ENCODE data around the gene NFS1.
A peak's percentile ranks its signal among the peaks of the same experiment; 100 is the strongest.
"Not testable (repeated sequence)": the region's sequence is repeated elsewhere in the genome, so short reads cannot be mapped to it uniquely, and the experiment has no call there.

The NFS1 gene

DNA sequence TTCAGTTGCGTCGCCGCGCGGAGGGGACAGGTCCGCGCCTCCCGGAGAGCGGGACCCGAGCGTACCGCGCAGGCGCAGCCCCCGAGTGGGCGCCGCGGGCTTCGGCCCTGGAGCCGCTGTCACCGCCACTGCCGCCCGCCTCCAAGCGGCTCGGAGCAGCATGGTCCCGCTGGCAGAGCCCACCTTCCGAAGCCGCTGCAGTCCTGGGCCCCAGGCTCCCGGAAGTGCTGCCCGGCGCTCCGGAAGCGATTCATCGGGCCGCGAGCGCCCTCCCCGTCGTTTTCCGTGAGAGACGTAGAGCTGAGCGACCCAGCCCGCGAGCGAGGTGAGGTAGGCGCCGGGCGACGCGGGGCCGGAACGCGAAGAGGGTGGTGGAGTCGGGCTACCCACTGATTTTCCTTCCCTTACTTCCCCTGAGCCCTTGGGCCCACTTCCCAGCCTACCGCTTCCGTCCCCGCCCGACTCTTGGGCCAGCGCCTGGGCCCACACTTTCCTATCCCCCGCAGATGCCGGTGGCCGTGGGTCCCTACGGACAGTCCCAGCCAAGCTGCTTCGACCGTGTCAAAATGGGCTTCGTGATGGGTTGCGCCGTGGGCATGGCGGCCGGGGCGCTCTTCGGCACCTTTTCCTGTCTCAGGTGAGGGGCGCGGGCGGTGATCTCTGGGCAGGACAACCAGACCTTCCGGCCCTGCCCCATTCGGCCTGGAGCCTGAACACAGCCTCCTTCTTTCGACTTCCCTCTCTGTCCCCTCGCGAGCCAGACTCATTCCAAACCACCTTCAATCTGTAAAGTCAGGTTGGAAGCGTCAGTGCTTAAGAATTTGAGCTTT, at the start of gene NFS1, which contains the start of gene ROMO1:
TSS of gene NFS1 (minus strand) at position 226 of the 830 bp plus-strand sequence. CDS start at position 162, 64 bp downstream.
TSS of gene ROMO1 (plus strand) at position 279 of the 830 bp plus-strand sequence. CDS start at position 507, 228 bp downstream.
- peak; percentile 73 to 82 for DNase-seq (ENCODE audit: low read depth in 2 of 2)

DNA sequence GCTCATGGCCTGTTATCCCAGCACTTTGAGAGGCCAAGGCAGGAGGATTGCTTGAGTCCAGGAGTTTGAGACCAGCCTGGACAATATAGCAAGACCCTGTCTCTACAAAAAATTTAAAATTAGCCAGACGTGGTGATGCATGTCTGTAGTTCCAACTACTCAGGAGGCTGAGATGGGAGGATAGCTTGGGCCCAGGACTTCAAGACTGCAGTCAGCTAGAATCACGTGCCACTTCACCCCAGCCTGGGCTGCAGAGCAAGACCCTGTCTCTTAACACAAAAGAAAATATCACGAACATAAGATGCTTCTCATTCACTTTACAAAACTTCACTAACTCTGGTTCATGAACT, 45.3 kb upstream of the NFS1 start:
- not testable (repeated sequence) for DNase-seq (ENCODE audit: low read depth in 2 of 2)

DNA sequence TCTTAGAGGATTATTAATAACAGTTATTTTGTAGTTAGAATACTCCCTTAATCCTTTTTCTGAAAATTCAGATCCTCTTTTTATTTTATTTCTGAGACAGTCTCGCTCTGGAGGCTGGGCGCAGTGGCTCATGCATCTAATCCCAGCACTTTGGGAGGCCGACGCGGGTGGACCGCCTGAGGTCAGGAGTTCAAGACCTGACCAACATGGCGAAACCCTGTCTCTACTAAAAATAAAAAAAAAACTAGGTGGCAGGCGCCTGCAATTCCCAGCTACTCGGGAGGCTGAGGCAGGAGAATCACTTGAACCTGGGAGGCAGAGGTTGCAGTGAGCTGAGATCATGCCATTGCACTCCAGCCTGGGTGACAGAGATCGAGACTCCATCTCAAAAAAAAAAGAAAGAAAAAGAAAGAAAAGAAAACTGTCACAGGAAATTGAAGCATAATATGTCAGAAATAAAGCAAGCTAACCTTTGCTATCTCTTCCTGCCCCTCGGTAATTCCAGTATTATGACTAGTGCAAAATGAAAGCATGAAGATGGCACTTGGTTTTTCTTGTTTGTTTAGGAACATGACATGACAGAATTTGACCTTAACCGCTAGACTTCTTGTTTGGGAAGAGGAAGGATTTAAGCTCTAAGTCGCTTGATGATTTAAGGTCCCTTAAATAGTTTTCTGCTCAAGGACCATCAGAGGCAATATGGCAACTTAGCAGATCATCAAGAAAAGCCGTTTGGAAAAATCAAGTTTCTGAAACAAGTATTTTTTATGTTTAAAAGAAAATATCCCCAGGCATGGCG, 44.7 kb upstream of the NFS1 start:
- DNase-seq (ENCODE audit: low read depth in 2 of 2): no peak

DNA sequence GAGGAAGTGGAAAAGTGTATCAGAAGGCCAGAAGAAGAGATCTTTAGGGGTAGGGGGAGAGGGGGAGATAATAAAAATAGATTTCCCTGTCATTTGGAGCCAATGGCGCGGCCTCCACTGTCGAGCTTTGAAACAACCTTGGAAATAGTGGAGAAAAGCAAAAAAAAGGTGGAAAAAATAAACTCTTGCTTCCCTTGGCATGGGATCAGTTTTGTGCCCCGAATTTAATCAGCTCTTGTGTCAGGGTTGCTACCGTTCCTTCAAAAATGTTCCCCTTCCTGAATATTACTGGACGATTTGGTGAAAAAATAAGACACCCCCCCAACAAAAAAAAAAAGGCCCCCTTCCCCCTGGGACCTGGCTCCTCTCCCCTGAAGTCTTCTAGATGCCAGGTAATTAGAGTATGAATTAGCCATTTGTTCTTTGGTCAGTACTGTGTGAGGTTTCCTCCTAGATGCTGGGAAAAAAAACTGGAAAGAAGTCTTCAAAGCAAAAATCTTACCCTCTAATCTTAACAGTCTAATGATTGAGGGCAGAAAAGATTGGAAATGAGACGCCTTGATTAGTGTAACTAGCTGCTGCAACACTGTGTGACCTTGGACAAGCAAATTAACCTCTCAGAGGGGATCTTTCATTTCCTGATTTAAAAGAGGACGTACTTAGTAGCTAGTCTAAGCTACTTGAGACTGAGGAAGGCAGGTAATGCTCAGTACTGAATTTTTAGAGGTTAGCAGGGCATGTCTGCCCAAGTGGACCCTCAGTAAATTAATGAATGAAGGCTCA, 43.8 kb upstream of the NFS1 start:
- DNase-seq (ENCODE audit: low read depth in 2 of 2): no peak

DNA sequence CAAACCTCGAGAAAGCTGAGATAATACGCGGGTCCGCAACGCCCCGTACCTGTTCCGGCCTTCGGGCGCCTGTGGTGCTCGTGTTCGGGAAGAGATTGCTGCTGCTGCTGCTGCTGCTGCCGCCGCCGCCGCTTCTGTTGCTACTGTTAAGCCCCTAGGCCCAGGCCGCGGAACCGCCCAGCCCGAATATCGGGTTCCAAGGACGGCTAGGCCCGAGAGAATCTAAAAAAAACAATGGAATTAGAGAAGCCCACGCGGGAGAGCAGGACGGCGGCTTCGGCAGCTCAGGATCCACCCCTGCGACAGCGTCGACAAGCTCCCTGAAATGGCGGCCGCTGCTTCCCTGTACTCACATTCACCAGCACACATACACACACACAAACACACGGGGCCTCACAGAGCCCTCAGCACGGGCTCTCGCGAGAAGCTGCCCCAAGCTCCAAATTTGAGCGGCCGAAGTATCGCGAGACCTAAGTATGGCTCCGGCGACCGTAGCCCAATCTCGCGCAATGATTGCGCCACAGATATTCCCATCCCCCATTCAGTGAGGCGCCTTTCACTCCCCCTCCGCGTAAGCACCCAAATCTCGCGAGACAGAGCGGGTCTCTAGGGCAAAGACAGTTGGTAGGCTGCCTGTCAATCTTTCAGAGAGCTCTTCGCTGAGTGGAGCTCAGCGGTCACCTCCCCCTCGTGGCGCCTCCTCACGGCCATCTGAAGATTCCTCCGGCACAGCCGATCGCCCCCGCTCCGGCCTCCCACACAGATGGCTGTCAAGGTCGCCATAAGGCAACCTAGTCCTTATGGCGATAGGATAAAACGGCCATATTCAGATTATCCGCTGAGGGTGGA, 43.0 kb upstream of the NFS1 start, which contains the start of gene RBM39:
TSS of gene RBM39 (minus strand) at position 369 of the 849 bp plus-strand sequence. CDS start 1,386 bp downstream, outside the sequence.
- DNase-seq (ENCODE audit: low read depth in 2 of 2): peak; percentile 94 to 98

DNA sequence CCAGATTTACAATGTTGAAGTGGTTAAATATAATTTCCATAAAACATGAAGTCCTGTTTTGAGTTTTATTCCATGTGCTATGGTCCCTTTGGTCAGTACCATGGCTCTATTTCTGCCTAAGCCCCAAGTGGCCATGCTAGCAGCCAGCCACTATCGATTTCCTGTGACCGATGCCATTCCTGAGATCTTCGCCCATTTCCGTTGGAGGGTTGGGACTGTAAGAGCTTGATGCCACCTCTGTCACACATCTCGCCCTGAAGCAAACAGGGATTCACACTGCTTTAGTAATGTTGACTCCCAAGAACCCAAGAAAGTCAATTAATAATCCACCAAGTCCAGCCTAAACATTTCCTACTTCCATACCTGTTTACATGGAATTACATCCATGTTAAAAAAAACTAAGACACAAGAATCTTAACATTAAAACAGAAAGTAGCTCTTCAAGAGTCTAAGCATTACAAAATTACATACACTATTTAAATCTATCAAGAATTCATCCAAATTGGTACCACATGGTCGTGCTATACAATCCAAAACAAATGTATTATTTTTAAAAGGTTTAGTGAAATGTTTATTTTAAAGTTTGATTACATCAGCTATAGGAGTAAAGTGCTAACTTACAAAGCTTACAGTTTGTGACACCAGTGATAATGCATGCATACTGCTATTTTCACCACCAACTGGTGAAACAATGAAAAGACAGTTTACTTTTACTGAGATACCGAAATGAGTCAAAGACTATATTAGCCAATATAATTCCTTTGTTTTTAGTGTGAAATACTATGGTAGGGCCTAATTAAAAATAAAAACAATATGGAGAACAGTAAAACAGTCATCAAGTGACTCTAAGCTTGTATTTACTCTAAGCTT, 40.4 kb upstream of the NFS1 start:
- DNase-seq (ENCODE audit: low read depth in 2 of 2): no peak

DNA sequence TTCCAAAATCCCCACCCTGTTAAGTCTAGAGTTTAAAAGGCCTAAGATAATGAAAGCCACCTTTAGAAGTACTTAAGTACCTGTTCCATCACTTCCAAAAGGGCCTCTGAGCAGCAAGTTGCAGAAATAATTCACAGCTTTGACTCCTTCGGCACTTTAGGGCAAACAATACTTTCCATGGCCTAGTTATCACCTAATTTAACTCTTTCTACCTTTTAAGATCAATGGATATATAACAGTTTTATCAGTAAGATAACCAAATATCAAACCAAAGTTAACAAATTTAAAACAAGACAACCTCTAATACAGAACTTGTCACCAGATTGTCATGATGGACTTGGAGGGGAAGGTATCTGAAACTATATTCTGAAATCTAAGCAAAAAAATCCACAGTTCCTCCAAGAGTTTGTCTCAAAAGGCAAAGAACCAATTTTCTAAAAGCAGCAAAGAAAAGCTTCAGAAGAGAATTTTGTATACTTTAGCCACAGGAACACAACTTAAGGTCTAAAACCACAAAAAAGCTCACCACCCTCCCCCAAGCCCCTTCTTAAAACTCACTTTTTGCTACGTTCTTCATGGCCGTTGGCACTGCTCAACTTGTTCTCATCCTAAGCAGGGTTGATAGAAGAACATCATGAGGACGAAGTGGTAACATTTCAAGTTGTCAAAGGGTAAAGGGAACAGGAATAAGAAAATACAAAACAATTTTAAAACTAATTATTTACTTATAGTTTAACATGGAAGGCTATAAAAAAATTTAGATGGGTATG, 39.4 kb upstream of the NFS1 start:
- no peak for DNase-seq (ENCODE audit: low read depth in 2 of 2)

DNA sequence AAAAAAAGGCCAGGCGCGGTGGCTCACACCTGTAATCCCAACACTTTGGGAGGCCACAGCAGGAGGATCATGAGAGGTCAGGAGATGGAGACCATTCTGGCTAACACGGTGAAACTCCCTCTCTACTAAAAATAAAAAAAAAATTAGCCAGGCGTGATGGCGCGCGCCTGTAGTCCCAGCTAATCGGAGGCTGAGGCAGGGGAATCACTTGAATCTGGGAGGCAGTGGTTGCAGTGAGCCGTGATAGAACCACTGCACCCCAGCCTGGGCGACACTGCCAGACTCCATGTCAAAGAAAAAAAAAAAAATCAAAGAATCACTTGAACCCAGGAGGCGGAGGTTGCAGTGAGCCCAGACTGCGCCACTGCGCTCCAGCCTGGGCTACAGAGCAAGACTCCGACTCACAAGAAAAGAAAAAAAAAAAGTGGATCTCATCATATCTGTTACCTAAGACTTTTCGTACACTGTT, 38.7 kb upstream of the NFS1 start:
- no peak for DNase-seq (ENCODE audit: low read depth in 2 of 2)

DNA sequence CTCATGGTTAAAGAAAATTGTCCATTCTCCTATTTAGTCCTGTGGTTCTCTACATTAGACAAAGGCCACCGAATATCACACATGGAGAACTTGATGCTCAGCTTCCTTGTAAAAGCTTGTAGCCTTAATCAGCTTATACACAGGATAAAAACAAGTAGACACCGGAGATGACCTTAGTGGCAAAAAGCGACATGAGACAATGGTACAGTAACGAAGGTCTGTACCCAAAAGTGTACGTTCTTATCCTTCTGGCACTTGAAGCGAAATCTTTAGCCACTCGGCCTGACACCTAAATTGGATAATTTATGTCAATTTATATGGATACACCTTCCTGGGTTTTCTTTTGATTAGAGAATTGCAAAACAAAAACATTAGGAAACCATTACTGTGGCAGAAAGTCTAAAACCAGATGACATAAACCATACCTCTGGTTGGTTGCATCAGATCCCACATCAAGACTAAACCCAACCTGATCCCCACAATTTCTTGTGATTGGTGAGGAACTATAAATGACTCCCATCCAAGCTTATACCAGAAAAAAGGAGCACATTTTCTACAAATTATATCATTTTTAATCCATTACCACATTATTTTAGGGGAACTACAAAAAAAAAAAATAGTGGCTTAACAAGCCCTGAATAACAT, 36.8 kb upstream of the NFS1 start:
- no peak for DNase-seq (ENCODE audit: low read depth in 2 of 2)

DNA sequence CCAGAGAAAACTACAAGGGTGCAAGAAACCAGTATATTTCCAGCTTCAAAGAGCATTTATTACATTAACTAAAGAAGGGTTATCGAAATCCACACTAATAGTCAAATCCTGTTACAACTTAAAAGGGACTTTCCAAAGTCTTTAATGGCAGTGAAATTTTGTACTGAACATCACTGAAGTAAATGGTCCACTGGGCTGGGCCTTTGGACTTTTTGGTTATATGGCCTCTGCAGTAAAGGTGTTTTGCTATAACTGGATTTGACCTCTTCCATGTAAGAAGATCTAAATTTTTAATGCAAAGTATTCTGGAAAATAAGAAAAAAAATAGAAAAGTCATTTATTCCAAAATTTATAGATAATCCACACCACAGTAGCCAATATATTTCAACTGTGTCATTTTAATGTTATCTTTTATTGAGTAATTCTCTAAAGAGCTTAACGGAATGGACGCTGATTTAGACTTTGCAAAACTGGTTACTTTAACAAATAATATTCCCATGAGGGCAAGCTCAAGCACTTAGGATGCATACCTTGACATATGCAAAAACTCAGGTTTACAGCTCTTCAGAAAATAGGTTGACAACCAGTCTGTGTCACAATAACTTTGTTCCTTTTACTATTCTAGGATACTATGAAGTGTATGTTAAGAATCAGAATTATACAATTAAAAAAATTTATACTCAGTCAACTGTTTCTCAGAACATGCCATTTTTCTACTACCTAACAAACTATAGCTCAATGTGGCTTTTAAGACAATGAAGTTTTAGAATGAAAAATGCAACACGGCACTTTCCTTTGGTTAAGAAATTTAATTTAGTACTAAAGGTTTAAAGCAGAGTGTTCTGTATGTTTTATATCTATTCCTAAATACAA, 35.9 kb upstream of the NFS1 start:
- no peak for DNase-seq (ENCODE audit: low read depth in 2 of 2)

DNA sequence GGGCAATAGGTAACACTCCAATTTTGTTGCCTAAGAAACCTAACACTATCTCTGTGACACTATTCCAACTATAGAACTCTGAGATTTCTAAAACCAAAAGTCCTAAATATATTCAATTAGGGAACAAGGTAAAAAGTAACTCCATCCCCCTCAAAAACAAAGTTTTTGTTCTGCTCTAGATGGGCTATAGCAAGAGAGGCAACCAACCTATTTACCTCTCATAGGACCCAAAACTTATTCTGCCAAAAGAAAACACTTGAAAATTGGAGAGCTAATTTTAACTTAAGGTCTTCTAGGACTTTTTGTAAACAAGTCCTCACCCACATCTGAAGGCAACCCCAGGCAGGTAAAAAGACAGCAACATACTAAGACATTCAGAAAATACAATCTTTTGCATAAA, 35.2 kb upstream of the NFS1 start:
- no peak for DNase-seq (ENCODE audit: low read depth in 2 of 2)

DNA sequence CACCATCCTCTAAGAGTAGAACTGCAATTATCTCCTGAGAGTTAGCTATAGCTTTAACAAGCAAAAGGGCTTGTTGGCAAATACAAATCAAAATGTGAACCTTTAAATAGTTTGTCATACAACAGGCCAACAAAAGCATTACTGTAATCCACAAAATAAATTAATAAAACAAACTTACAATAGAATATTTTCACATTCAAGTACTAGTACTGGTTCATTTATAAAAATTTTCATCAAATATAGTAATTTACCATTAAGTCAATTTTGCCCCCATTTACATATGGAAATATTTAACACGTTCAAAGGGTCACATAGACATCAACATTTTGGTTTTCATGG, 33.5 kb upstream of the NFS1 start:
- no peak for DNase-seq (ENCODE audit: low read depth in 2 of 2)

DNA sequence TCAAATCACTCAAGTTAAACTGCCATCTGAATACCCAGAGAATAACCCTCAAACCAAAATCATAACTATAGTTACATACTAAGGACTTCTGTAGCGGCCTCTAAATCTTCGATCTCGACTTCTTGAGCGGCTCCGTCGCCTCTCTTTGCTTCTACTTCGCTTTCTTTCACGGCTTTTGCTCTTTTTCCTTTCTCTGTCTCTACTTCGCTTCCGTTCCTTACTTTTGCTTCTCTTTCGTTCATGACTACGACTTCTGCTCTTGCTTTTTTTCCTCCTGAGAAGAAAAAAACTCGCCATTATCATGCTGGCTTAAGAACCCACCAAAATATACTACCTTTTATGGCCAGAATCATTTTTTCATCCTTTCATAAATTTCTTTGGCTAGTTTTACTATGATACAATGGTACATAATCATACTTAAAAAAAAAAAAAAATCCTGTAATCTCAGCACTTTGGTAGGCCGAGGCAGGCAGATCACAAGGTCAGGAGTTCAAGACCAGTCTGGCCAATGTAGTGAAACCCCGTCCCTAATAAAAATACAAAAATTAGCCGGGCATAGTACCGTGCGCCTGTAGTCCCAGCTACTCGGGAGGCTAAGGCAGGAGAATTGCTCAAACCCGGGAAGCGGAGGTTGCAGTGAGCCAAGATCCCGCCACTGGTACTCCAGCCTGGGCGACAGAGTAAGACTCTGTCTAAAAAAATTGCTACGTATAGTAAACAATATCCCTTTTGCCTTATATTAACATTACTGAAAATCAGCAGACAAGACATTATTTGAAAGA, 32.9 kb upstream of the NFS1 start:
- no peak for DNase-seq (ENCODE audit: low read depth in 2 of 2)

DNA sequence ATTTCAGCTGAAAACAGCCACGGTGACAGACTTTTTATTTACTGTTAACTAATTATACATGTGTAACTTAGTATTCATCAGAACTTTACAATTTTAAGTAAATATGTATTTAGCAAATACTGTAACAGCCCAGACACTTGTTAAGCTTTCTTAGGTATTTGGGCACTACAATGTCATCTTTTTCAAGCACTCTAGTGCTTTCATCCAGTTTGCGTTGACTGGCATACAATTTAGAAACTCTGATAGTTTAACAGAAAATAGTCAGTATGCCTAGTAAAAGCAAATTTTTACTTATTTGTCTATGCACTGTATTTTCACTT, 32.3 kb upstream of the NFS1 start:
- no peak for DNase-seq (ENCODE audit: low read depth in 2 of 2)

DNA sequence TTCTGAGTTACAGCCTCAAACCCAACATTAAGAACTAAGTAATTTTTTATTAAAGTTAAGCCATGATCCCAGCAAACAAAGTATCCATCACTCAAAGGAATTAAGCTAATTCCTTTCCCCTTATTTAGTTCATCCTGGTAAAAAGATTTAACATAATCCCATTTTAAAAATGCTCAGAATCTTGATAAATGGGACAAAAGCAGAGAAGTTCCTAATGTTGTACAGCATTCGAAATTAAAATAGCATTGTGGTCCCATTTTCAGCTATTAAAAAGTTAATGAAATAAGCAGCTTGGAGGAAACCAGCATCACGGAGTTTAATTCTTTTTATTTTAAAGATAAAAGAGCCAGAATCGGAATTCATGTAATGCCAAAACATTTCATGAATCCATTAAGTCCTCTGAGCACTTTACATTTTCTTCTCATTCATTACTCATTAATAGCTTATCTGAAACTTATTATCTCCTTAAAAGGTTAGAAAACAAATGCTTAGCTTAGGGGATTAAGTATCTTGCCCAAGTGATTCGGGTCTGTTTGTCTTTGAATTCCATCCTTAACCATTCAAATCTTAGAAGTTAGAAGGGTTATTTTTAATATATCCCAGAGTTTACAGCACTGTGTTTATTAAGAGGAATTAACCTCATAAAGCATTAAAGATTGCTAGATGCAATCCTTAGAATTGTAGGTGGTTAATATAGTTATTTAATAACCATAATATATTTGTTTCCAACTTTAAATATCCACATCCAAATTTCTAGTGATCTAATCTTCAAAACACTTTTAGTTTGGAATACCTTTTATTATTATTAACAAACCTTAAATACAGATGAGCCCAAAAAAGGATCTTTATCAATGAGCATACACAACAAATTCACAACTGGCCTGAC, 31.7 kb upstream of the NFS1 start:
- DNase-seq (ENCODE audit: low read depth in 2 of 2): no peak

Data from stimulated activated CD4-positive, alpha-beta T cell treated with anti-CD3 and anti-CD28 coated beads, Interleukin-1b, Interleukin-23, amount 100 ng/mL, for 4 hours (primary cell).